MG63 (cell line): ENCODE data around the gene KLK7. TPM values are rescaled to one million over a fixed set of nuclear protein-coding genes. Genes with fewer than 3 reads are reported as not detected.

Source experiments
- DNase-seq: peaks from one replicate; pipeline ENCODE4 v3.0.0-alpha.2; 2020
- H3K27me3 ChIP-seq: fragments of 250-450 bp; sonication (Bioruptor Pico); 2 replicates; pipeline ENCODE4 v1.5.1; 2020; ENCODE audit warnings: mild to moderate bottlenecking, moderate library complexity
- H3K36me3 ChIP-seq: fragments of 250-450 bp; sonication (Bioruptor Pico); 2 replicates; pipeline ENCODE4 v1.5.1; 2020; ENCODE audit warnings: mild to moderate bottlenecking, moderate library complexity
- H3K4me3 ChIP-seq: fragments of 250-450 bp; sonication (Bioruptor Pico); 2 replicates; pipeline ENCODE4 v1.5.1; 2020; ENCODE audit warnings: mild to moderate bottlenecking, moderate library complexity
- H3K9me3 ChIP-seq: fragments of 250-450 bp; sonication (Bioruptor Pico); 2 replicates; pipeline ENCODE4 v1.5.1; 2020; ENCODE audit warnings: mild to moderate bottlenecking, moderate library complexity
- total RNA-seq: library from RNA; depleted of rRNA; stranded (reverse); fragments of >200 nt; shearing (Covaris generic); gene quantifications from 2 replicates; pipeline ENCODE4 v1.2.3, GENCODE V29; 2014; ENCODE audit warnings: low replicate concordance

Gene KLK7
- total RNA-seq, 1 experiment from 2014 or later: 31.4 TPM

DNA sequence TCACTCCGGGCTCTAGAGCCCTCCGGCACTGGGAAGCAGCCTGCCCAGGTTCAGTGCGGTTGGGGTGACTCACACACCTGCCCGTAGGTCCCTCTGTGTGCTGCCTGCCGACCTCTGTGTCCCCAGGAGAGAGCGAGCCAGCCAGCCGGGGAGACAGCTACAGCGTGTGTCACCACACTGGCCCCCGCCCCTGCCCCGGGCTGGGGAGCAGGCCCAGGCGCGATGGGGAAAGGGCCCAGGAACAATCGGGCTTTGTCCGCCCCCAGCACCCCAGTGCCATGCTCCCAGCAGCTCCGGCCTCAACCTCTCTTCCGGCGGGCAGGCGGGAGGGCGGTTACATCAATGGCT, 14.3 kb downstream of the KLK7 start, which contains the start of gene KLK6:
Gene KLK6, minus strand, starts transcription at position 179 of the 348 bp plus-strand sequence. CDS start 1,487 bp downstream, outside the sequence.
- Histone ChIP-seq H3K4me3 (no peak within 1 kb of the TSS), H3K9me3 (no peaks in the 10 kb centered on the region), H3K27me3 (peaks cover 6% of the 10 kb centered on the region; the same call in 1 of the 2 replicates), H3K36me3 (no peaks in the 10 kb centered on the region)
- no peak for DNase-seq

DNA sequence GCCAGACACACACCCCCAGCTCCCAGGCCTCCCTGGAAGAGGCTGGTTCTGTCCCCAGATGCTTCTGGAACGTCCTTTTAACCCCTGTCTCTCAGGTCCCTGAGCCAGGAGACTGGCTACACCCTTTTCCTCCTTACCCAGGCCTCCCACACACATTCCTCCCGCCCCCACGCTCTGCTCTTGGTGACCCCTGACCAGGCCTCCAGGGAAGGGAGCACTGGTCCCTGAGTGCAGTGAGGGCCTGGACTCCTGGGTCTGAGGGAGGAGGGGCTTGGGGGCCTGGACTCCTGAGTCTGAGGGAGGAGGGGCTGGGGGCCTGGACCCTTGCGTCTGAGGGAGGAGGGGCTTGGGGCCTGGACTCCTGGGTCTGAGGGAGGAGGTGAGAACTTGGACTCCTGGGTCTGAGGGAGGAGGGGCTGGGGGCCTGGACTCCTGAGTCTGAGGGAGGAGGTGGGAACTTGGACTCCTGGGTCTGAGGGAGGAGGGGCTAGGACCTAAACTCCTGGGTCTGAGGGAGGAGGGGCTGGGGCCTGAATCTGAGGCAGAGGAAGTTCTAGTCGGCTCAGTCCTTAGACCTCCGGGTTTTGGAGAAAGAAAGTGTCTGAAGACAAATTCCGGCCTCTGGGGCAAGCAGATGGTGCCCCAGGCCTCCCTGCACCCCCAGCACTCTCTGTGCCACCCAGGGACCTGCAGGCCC, 14.9 kb downstream of the KLK7 start:
- Histone ChIP-seq H3K27me3 (peaks cover 6% of the 10 kb centered on the region; the same call in 1 of the 2 replicates), H3K4me3 (no peak overlapping the region), H3K9me3 (no peaks in the 10 kb centered on the region), H3K36me3 (no peaks in the 10 kb centered on the region)
- DNase-seq: peak; percentile 56

DNA sequence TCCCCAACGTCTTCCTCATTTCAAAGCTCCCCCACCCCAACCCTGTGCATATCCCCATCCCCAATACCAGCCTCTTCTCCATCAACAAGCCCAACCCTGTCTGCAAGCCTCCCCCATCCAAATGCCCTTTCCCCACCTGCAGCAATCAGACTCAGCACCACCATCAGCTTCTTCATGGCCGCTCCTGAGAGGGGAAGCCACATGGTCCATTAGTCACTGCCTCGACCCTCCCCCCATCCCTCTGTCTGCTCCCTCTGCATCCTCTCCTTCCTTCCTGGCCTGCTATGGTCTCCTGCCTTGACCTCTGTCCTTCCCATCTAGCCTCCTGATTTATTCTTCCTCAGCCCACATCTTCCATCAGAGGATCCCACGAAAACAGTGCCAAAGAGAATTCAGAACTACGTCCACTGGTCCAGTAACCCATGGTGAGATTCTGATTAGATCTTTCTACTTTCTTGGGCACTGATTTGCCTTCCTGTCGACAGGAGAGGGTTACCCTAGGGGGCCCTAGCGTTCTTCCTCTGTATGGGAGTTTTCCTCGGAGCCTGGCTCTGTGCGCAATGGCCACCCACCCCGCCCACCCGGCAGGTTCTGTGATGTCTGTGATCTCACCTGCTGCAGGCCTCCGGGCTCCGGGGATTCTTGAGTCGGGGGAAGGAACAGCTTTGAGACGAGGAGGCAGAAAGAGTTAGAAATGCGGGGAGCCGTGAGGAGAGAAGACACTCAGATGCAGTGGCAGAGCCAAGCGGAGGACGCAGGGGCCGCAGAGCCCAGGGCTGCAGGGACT, 15.6 kb downstream of the KLK7 start:
- H3K36me3 ChIP-seq: no peaks in the 10 kb centered on the region
- peak; percentile 24 for DNase-seq
- H3K27me3 ChIP-seq: peaks cover 6% of the 10 kb centered on the region; the same call in 1 of the 2 replicates
- H3K9me3 ChIP-seq: no peaks in the 10 kb centered on the region
- H3K4me3 ChIP-seq: no peak overlapping the region

DNA sequence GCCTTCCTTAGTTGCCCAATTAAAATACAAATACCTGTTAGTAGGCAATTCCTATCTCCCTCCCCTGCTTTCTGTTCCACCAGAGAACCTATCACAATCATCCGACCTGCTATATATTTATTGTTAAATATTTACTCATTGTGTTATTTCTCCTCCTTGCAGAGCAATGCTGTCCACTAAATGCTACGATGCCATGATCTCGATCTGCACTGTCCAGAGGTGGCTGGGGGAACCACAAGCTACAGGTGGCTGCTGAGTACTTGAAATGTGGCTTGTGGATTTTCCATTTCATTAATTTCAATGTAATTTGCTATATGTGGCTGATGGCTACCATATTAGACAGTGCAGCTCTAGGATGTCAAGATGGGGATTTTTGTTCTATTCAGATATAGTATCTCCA, 19.5 kb downstream of the KLK7 start:
- H3K36me3 ChIP-seq: no peaks in the 10 kb centered on the region
- H3K4me3 ChIP-seq: no peak overlapping the region
- DNase-seq: no peak
- peaks cover 6% of the 10 kb centered on the region; the same call in 1 of the 2 replicates for H3K27me3 ChIP-seq
- 0 out of 2 replicates have a peak, but pooled peaks cover 2% of the 10 kb centered on the region for H3K9me3 ChIP-seq

DNA sequence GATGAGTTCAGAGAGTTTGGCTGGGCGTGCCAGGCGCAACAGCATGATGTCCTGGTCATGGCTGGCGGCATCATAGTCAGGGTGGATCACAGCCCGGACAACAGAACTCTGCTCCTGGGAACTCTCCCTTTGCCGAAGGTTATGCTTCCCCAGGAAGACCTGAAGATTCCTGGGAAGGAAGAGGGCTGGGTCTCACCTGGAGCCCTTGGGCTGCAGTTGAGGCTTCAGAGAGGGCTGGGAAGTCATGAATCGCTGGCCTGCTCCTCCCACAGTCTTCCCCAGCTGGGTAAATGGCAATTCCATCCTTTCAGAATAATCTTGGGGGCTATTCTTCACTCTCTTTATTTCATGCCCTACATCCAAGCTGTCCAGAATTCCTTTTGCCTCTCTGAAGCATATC, 20.3 kb downstream of the KLK7 start:
- H3K27me3 ChIP-seq: peaks cover 6% of the 10 kb centered on the region; the same call in 1 of the 2 replicates
- DNase-seq: no peak
- H3K9me3 ChIP-seq: 0 out of 2 replicates have a peak, but pooled peaks cover 2% of the 10 kb centered on the region
- H3K4me3 ChIP-seq: no peak overlapping the region
- H3K36me3 ChIP-seq: no peaks in the 10 kb centered on the region

- no peak overlapping the region for H3K4me3 ChIP-seq
- H3K9me3 ChIP-seq: 0 out of 2 replicates have a peak, but pooled peaks cover 2% of the 10 kb centered on the region
- peaks cover 6% of the 10 kb centered on the region; the same call in 1 of the 2 replicates for H3K27me3 ChIP-seq
- no peak for DNase-seq
- no peaks in the 10 kb centered on the region for H3K36me3 ChIP-seq
Measured at GRCh38 chr19:50962245-50962644, 21.5 kb downstream of the KLK7 start.

DNA sequence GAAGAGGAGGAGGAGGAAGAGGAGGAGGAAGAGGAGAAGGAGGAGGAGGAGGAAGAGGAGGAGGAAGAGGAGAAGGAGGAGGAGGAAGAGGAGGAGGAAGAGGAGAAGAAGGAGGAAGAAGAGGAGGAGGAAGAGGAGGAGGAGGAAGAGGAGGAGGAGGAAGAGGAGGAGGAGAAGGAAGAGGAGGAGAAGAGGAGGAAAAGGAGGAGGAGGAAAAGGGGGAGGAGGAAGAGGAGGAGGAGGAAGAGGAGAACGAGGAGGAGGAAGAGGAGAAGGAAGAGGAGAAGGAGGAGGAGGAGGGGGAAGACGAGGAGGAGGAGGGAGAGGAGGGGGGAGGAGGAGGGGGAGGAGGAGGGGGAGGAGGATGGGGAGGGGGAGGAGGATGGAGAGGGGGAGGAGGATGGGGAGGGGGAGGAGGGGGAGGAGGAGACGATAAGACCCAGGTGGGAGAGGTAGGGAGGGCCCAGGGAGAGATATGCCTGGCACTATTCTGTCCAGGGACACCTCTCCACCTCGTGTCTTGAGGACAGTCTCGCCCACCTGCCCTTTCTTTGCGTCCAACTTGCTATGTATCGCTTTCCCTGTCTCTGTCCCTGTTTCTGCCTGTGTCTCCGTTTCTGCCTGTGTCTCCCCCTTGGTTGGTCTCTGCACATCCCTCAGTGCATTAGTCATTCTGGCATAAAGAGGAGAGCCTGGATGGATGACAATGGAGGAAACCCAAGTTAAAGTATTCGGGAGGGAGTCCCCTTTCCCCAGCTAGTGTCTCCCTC, 23.8 kb downstream of the KLK7 start:
- H3K27me3 ChIP-seq: no peaks in the 10 kb centered on the region
- H3K9me3 ChIP-seq: 0 out of 2 replicates have a peak, but pooled peaks cover 2% of the 10 kb centered on the region
- peak; percentile 62 for DNase-seq
- H3K36me3 ChIP-seq: no peaks in the 10 kb centered on the region
- no peak overlapping the region for H3K4me3 ChIP-seq

GRCh38 chr19:50957587-50957986, 26.1 kb downstream of the KLK7 start:
- Histone ChIP-seq H3K27me3 (no peaks in the 10 kb centered on the region), H3K9me3 (no peaks in the 10 kb centered on the region), H3K36me3 (no peaks in the 10 kb centered on the region), H3K4me3 (no peak overlapping the region)
- DNase-seq: no peak

GRCh38 chr19:50952910-50953309, 30.8 kb downstream of the KLK7 start, which contains the start of gene KLK5:
TSS of gene KLK5 (minus strand) at chr19:50953038. CDS start at chr19:50952657, 381 bp downstream.
- Histone ChIP-seq H3K9me3 (no peaks in the 10 kb centered on the region), H3K27me3 (no peaks in the 10 kb centered on the region), H3K36me3 (peaks cover 10% of the 10 kb centered on the region), H3K4me3 (peak within 1 kb of the TSS; percentile 54)
- peak; percentile 95 for DNase-seq

- H3K36me3 ChIP-seq: peaks cover 17% of the 10 kb centered on the region
Measured at GRCh38 chr19:50949861-50950260, 33.9 kb downstream of the KLK7 start.

DNA sequence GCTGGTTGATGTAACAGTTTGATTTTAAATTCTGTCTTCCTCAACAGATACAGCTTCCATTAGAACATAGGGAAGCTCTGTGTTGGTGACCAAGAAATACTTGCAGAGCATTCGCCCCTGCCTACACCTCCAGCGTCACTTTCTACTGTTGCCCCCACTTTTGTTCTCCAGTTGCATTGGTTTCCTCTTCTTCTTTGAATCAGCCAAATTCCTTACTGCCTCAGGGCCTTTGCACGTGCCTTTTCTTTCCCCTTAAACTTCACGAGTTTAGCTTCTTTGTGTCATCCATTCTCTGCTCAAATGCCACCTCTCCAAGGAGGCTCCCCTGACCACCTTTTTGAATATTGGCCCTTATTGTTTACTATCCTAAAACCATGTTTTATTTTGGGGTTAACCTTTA, 36.6 kb downstream of the KLK7 start:
- H3K27me3 ChIP-seq: peaks cover 3% of the 10 kb centered on the region; the same call in 1 of the 2 replicates
- peaks cover 27% of the 10 kb centered on the region for H3K36me3 ChIP-seq
- DNase-seq: no peak
- no peaks in the 10 kb centered on the region for H3K9me3 ChIP-seq
- H3K4me3 ChIP-seq: no peak overlapping the region

More at GRCh38 chr19:50949861-50950260, 33.9 kb downstream of the KLK7 start:
- no peaks in the 10 kb centered on the region for H3K9me3 ChIP-seq
- peaks cover 3% of the 10 kb centered on the region; the same call in 1 of the 2 replicates for H3K27me3 ChIP-seq
- H3K4me3 ChIP-seq: no peak overlapping the region
- no peak for DNase-seq

DNA sequence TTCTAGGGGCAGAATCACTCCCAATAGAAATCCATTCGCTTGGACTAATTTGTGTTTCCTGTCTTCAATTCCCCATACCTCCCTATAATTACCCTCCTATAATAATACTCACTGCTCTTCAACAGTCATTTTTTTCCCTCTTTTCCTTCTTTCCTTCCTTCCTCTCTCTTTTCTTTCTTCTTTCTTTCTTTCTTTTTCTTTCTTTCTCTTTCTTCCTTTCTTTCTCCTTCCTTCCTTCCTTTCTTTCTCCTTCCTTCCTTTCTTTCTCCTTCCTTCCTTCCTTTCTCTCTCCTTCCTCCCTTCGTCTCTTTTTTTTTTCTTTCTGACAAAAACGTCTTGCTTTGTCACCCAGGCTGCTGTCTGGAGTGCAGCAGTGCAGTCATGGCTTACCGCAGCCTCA, 38.9 kb downstream of the KLK7 start:
- Histone ChIP-seq H3K4me3 (no peak overlapping the region), H3K36me3 (peaks cover 26% of the 10 kb centered on the region), H3K9me3 (peaks cover 2% of the 10 kb centered on the region), H3K27me3 (peaks cover 3% of the 10 kb centered on the region; the same call in 1 of the 2 replicates)
- no peak for DNase-seq

- peaks cover 20% of the 10 kb centered on the region for H3K36me3 ChIP-seq
- H3K4me3 ChIP-seq: no peak overlapping the region
- peaks cover 5% of the 10 kb centered on the region for H3K9me3 ChIP-seq
- H3K27me3 ChIP-seq: peaks cover 3% of the 10 kb centered on the region; the same call in 1 of the 2 replicates
- peak; percentile 69 for DNase-seq
Measured at GRCh38 chr19:50943074-50943828, 40.5 kb downstream of the KLK7 start.

DNA sequence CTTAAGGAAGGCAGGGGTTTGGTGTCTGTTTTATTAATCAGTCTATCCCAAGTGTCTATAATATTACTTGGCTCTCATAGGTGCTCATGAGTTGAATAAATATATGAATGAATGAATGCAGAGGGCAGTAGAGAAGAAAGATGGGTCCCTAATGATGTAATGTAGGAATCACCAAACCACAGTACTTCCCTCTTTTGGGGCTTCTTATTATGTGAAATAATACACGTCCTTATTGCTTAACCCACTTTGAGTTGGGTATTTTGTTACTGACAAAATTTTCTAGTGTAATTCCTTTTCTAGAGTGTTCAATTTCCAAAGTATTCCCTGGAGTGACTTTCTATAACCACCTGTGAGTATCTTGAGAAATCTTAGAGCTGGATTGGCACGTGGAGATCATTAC, 44.1 kb downstream of the KLK7 start:
- Histone ChIP-seq H3K27me3 (no peaks in the 10 kb centered on the region), H3K36me3 (peaks cover 10% of the 10 kb centered on the region), H3K4me3 (no peak overlapping the region), H3K9me3 (peaks cover 5% of the 10 kb centered on the region)
- DNase-seq: no peak

GRCh38 chr19:50933640-50934039, 50.1 kb downstream of the KLK7 start:
- Histone ChIP-seq H3K36me3 (no peaks in the 10 kb centered on the region), H3K4me3 (no peak overlapping the region), H3K9me3 (peaks cover 2% of the 10 kb centered on the region; the same call in 1 of the 2 replicates), H3K27me3 (no peaks in the 10 kb centered on the region)
- peak; percentile 48 for DNase-seq

DNA sequence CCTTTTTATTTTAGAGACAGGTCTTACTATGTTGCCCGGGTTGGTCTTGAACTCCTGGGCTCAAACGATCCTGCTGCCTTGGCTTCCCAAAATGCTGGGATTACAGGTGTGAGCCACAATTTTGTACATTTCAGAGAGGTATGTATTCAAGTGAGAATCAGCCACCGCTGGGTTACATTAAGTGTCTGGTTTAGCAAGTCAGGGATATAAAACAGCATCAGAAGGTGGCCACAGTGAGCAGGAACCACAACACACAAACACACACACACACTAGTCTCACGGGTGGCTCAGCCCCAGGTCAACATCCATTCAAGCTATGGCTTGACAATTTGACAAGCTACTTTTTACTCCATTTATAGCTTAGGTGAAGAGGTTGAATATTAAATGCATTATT, 51.0 kb downstream of the KLK7 start:
- H3K9me3 ChIP-seq: peaks cover 2% of the 10 kb centered on the region; the same call in 1 of the 2 replicates
- H3K27me3 ChIP-seq: no peaks in the 10 kb centered on the region
- no peak overlapping the region for H3K4me3 ChIP-seq
- no peaks in the 10 kb centered on the region for H3K36me3 ChIP-seq
- DNase-seq: no peak
